Pancreas (tissue), 10 donors: Measurements from ENCODE around the gene ZNF628. TPM values are rescaled to one million over a fixed set of nuclear protein-coding genes. Genes with fewer than 3 reads are reported as not detected.

Source experiments
- ATAC-seq, 4 donors: fragments of 200-7000 bp; cut with Tn5 transposase; one replicate each; pipeline versions ENCODE4 v1.8.0 to v1.9.1; 2020; ENCODE audit warnings: mild to moderate bottlenecking in 4 of 4, moderate library complexity in 4 of 4
- DNase-seq, 6 donors: peaks; one replicate each; pipeline ENCODE4 v3.0.0-alpha.2; 2020
- FAIRE-seq: peaks from 2 replicates; lab custom pipeline; 2012; peaks lifted over from hg19 to GRCh38; lab: Jason Lieb, UNC
- H3K27ac ChIP-seq, 4 donors: fragments of 200-600 bp; sonication (generic); 1 replicate in 3 of 4; 2 replicates in 1 of 4; pipeline versions ENCODE4 v1.5.0 to v1.8.0; 2020
- H3K27me3 ChIP-seq, 4 donors: fragments of 200-600 bp; one replicate each; pipeline ENCODE4 v1.8.0; 2021
- H3K36me3 ChIP-seq, 3 donors: fragments of 200-600 bp; sonication (generic) in 1 of 3; one replicate each; pipeline versions ENCODE4 v1.5.0 to v1.8.0; 2020 to 2021
- H3K4me1 ChIP-seq, 3 donors: fragments of 200-600 bp; one replicate each; pipeline ENCODE4 v1.8.0; 2021
- H3K4me3 ChIP-seq, 4 donors: fragments of 200-600 bp; sonication (generic) in 2 of 4; one replicate each; pipeline versions ENCODE4 v1.5.0 to v1.8.0; 2020 to 2021
- H3K9me3 ChIP-seq, 4 donors: fragments of 200-600 bp; one replicate each; pipeline ENCODE4 v1.8.0; 2021
- WGBS, 2 donors: extraction: QIAGEN DNeasy Blood & Tissue Kit; methylation state at CpG; one replicate each; pipeline ENCODE4 v1.1.7; 2013; 5-methylcytosine and 5-hydroxymethylcytosine counted together
- intact Hi-C, 3 donors: fragments of 100-400 bp; cut with DNase I; formaldehyde crosslinking; loops; one replicate each; pipeline versions ENCODE4 v1.11.1 to v1.14.2; 2022
- polyA plus RNA-seq, 2 donors: library from polyadenylated mRNA; stranded (reverse); fragments of 200-250 nt; gene quantifications; one replicate each; pipeline ENCODE4 v1.2.3, GENCODE V29; 2013
- total RNA-seq, 6 donors: library from RNA; stranded (reverse); fragmentation: NEBNext Ultra II Directional in 4 of 6; extraction: Animal tissue kit (Norgen Biotek cat#: 25700) in 4 of 6; gene quantifications; one replicate each; pipeline versions ENCODE4 v1.2.1 to v1.2.4, GENCODE V29; 2021 to 2023
- TF ChIP-seq, protein P1 (sequence below), 4 donors: fragments of 200-600 bp; sonication (generic) in 3 of 4; IDR thresholded peaks; one replicate each; pipeline versions ENCODE4 v1.5.0 to v1.8.0; 2021; ENCODE audit warnings: antibody characterized with exemption in 4 of 4
- donor health status: healthy with polysubstance abuse.
- donor health status: DM: no; HTN: no; CAD: no; lungs with moderate emphysema.
- donor health status: DM: no; HTN: no; CAD: no.
- donor health status: control.
- donor health status: control.
- donor health status: Bipolar disorder and iron deficiency.
- donor health status: DM: yes; HTN: yes; CAD: no.
- donor health status: DM: no; HTN: no; CAD: no.
- donor health status: DM: no; HTN: no; CAD: no.
- donor health status: DM: yes; HTN: yes; CAD: no.

The ZNF628 gene
- total and polyA plus RNA-seq, 8 donors, result 2.6 to 7.8 (median 4.1) TPM

DNA sequence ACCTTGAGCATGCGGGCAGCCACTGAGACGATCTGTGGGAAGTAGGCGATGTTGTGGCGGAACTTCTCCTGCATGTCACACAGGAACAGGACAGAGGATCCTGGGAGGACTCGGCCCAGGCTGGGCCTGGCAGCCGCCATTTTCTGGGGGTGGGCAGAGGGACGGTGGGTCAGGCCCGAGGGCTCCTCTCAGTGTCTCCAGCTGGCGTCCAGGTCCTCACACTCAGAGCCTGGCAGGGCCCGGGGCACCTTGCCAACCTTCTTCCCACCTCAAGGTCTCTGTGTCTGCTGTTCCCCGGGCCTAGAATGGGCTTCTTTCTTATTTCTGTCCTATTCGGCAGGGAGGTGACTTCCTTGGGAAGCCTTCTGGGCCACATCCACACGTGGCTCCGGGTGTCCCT is 20.1 kb upstream of the ZNF628 start:
- no peaks in the 10 kb centered on the region for H3K9me3 ChIP-seq
- DNase-seq (peak in 1 of 6 donors; percentile 78), ATAC-seq (no peak), FAIRE-seq (no peak)
- no peak overlapping the region for H3K4me3 ChIP-seq
- intact Hi-C loops, result no loop called here
- TF ChIP-seq, protein P1, sequence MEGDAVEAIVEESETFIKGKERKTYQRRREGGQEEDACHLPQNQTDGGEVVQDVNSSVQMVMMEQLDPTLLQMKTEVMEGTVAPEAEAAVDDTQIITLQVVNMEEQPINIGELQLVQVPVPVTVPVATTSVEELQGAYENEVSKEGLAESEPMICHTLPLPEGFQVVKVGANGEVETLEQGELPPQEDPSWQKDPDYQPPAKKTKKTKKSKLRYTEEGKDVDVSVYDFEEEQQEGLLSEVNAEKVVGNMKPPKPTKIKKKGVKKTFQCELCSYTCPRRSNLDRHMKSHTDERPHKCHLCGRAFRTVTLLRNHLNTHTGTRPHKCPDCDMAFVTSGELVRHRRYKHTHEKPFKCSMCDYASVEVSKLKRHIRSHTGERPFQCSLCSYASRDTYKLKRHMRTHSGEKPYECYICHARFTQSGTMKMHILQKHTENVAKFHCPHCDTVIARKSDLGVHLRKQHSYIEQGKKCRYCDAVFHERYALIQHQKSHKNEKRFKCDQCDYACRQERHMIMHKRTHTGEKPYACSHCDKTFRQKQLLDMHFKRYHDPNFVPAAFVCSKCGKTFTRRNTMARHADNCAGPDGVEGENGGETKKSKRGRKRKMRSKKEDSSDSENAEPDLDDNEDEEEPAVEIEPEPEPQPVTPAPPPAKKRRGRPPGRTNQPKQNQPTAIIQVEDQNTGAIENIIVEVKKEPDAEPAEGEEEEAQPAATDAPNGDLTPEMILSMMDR (IDR thresholded peaks at IDR 0.05), result no peak
- H3K4me1 ChIP-seq, result peaks cover 0 to 8% (median 0%) of the 10 kb centered on the region in 3 donors
- H3K36me3 ChIP-seq, result no peaks in the 10 kb centered on the region
- no peak overlapping the region for H3K27ac ChIP-seq
- H3K27me3 ChIP-seq, result peaks cover 0 to 3% (median 0%) of the 10 kb centered on the region in 4 donors
- WGBS, 2 donors, result 74% methylated on average over 11 to 14 of the region's 14 CpGs

DNA sequence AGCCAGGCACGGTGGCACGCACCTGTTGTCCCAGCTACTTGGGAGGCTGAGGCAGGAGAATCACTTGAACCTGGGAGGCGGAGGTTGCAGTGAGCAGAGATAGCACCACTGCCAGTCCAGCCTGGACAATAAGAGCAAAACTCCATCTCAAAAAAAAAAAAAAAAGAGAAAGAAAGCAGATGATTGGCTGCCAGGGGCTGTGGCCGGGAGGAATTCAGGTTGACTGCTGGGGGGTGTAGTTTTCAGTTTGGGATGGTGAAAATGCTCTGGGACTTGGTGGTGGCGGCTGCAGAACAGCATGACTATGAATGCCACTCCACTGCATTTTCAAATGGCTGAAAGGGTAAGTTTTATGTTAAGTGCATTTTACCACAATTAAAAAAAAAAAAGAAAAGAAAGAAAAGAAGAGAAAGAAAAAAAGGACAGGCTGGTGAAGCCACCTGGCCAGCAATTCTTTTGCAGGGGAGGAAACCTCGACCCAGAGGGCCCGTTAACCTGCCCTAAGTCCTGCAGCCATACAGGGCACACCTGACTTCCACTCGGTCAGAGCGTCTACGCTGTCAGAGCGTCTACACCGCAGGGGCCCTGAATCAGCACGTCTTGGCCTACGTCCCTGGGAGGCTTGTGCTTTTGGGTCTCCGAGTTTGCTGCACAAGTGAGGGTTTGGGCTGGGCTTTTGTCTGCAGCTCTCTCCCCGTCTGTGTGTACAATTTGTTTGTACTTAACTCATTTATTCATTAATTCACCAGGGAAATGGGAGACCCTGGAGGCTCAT is 18.5 kb upstream of the ZNF628 start:
- H3K27me3 ChIP-seq, result no peaks in the 10 kb centered on the region
- TF ChIP-seq, protein P1 (IDR thresholded peaks at IDR 0.05), result no peak
- no peak overlapping the region for H3K4me3 ChIP-seq
- no peaks in the 10 kb centered on the region for H3K9me3 ChIP-seq
- no peak for ATAC-seq
- no peaks in the 10 kb centered on the region for H3K36me3 ChIP-seq
- peaks cover 0 to 7% (median 5%) of the 10 kb centered on the region in 3 donors for H3K4me1 ChIP-seq
- FAIRE-seq, result no peak
- WGBS, 2 donors, result 83 to 87% methylated on average over 16 of the region's 16 CpGs
- intact Hi-C loops, result no loop called here
- no peak for DNase-seq
- H3K27ac ChIP-seq, result no peak overlapping the region

DNA sequence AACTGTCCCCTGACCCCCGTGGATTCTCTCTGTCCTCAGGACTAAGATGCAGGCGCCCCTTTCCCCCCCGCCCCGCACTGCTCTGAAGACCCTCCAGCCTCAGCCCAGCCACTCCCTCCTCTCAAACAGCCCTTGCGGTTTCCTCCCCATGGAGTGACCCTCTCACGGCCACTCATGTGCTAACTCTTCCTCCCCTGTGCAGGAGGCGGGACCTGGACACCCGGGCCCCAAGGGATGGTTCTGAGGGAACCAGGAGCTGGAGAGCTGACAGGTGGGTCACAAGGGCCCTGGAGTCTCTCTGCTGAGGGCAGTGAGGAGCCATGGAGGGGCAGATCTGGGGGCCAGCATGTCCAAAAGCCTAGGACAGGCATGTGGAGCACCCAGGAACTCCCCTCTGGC is 16.9 kb upstream of the ZNF628 start:
- no peak overlapping the region for H3K4me3 ChIP-seq
- FAIRE-seq (no peak), ATAC-seq (no peak), DNase-seq (no peak)
- no peaks in the 10 kb centered on the region for H3K36me3 ChIP-seq
- H3K4me1 ChIP-seq, result peaks cover 0 to 7% (median 5%) of the 10 kb centered on the region in 3 donors
- H3K27ac ChIP-seq, result peak overlapping the region in 2 of 4 donors; percentile 16 to 90
- intact Hi-C loops, result no loop called here
- H3K27me3 ChIP-seq, result no peaks in the 10 kb centered on the region
- TF ChIP-seq, protein P1 (IDR thresholded peaks at IDR 0.05), result no peak
- no peaks in the 10 kb centered on the region for H3K9me3 ChIP-seq
- 74 to 77% methylated on average over 8 of the region's 8 CpGs for WGBS, 2 donors

DNA sequence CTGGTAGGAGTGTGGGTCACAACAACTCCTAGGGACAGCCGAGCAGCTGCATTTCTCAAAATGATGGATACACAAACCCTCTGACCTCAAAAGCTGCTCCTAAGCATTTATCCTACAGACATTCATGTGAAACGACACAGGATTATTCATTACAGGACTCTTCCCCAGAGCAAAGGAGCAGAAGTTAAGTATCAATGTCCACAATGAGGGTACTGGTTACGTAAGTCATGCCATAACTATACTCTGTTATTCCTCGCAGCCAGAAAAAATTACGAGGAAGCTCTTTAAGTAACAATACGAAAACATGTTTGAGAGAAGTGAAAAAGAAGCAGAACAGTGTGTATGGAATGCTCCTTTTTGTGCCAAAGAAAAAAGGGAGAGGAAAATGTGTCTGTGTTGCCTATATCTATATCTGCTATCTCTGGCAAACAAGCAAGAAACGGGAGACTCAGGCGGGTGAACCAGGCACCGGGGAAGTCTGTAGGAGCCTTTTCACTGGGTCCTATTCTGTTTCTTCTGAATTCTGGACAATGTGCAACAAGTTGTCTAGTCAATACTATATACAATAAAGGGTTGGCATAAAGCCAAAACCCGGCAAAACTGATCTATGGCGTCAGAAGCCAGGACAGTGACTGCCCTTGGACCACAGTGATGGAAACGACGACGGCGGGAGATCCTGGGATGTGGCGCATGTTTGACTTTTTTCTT is 16.3 kb upstream of the ZNF628 start:
- Histone ChIP-seq H3K9me3 (no peaks in the 10 kb centered on the region), H3K4me3 (peak overlapping the region in 2 of 4 donors; percentile 61 to 72), H3K27me3 (no peaks in the 10 kb centered on the region), H3K27ac (peak overlapping the region in 3 of 4 donors; percentile 16 to 90 (median 86)), H3K4me1 (peaks cover 0 to 7% (median 5%) of the 10 kb centered on the region in 3 donors), H3K36me3 (no peaks in the 10 kb centered on the region)
- intact Hi-C loops, result no loop called here
- FAIRE-seq (peak; percentile 26), DNase-seq (peak in 1 of 6 donors; percentile 35), ATAC-seq (no peak)
- TF ChIP-seq, protein P1 (IDR thresholded peaks at IDR 0.05), result no peak
- 19 to 21% methylated on average over 16 of the region's 16 CpGs for whole genome bisulfite sequencing, 2 donors
